Liver (tissue), 9 donors: ENCODE results near the gene MCTP2. TPM values are rescaled to one million over a fixed set of nuclear protein-coding genes. Genes with fewer than 3 reads are reported as not detected.

Experiments used
- DNase-seq: peaks from one replicate; pipeline ENCODE4 v3.0.0-alpha.2; 2017; ENCODE audit warnings: low spot score
- H3K27ac ChIP-seq, 2 donors: one replicate each; pipeline ENCODE4 v1.7.0; 2013; ENCODE audit warnings: inconsistent platforms in 2 of 2, low read length in 2 of 2, control low read depth in 1 of 2, low read depth in 1 of 2, mild to moderate bottlenecking in 1 of 2
- H3K27me3 ChIP-seq, 4 donors: one replicate each; pipeline versions ENCODE4 v1.6.1 to v1.7.0; 2013; ENCODE audit warnings: low read length in 3 of 4, inconsistent platforms in 1 of 4, mild to moderate bottlenecking in 1 of 4, moderate library complexity in 1 of 4; ENCODE audit not compliant: control insufficient read depth in 4 of 4, insufficient read depth in 4 of 4
- H3K36me3 ChIP-seq, 4 donors: one replicate each; pipeline versions ENCODE4 v1.6.1 to v1.7.0; 2013; ENCODE audit warnings: low read length in 3 of 4, mild to moderate bottlenecking in 3 of 4, low read depth in 1 of 4, moderate library complexity in 1 of 4; ENCODE audit not compliant: control insufficient read depth in 4 of 4, insufficient read depth in 3 of 4
- H3K4me1 ChIP-seq, 4 donors: one replicate each; pipeline versions ENCODE4 v1.6.1 to v1.7.0; 2013; ENCODE audit warnings: low read length in 3 of 4, mild to moderate bottlenecking in 3 of 4, moderate library complexity in 1 of 4; ENCODE audit not compliant: control insufficient read depth in 4 of 4, insufficient read depth in 4 of 4
- H3K4me3 ChIP-seq, 3 donors: one replicate each; pipeline versions ENCODE4 v1.6.1 to v1.7.0; 2013; ENCODE audit warnings: low read length in 3 of 3, control low read depth in 1 of 3, low read depth in 1 of 3, mild to moderate bottlenecking in 1 of 3
- H3K9ac ChIP-seq, 2 donors: one replicate each; pipeline ENCODE4 v1.7.0; 2013; ENCODE audit warnings: low read length in 2 of 2, mild to moderate bottlenecking in 2 of 2, moderate library complexity in 2 of 2, control low read depth in 1 of 2, low read depth in 1 of 2
- H3K9me3 ChIP-seq, 4 donors: one replicate each; pipeline versions ENCODE4 v1.6.1 to v1.7.0; 2013; ENCODE audit warnings: low read length in 3 of 4; ENCODE audit not compliant: control insufficient read depth in 4 of 4
- CTCF ChIP-seq: fragments of 150-350 bp; IDR thresholded peaks from 2 replicates; pipeline ENCODE4 v1.5.1; 2017; ENCODE audit warnings: improper control_type of control experiment, low read depth, low read length; ENCODE audit not compliant: missing input control
- EGR1 ChIP-seq, 2 donors: IDR thresholded peaks; 2 replicates each; pipeline ENCODE4 v1.6.1; 2016 to 2018; ENCODE audit warnings: antibody characterized with exemption in 2 of 2, low read depth in 2 of 2
- FOXA1 ChIP-seq: IDR thresholded peaks from 2 replicates; pipeline ENCODE4 v1.6.1; 2016; ENCODE audit warnings: antibody characterized with exemption
- GABPA ChIP-seq, 2 donors: IDR thresholded peaks in 1 of 2; conservative IDR thresholded peaks in 1 of 2; 2 replicates each; pipeline ENCODE4 v1.6.1; 2016; ENCODE audit warnings: antibody characterized with exemption in 2 of 2, mild to moderate bottlenecking in 1 of 2, moderate library complexity in 1 of 2
- HNF4A ChIP-seq, 2 donors: conservative IDR thresholded peaks; 2 replicates each; pipeline ENCODE4 v1.6.1; 2016; ENCODE audit warnings: antibody characterized with exemption in 2 of 2, mild to moderate bottlenecking in 2 of 2
- JUND ChIP-seq, 2 donors: IDR thresholded peaks; 2 replicates each; pipeline ENCODE4 v1.6.1; 2016; ENCODE audit warnings: antibody characterized with exemption in 2 of 2
- NR2F2 ChIP-seq: IDR thresholded peaks from 2 replicates; pipeline ENCODE4 v1.6.1; 2016; ENCODE audit warnings: antibody characterized with exemption
- RAD21 ChIP-seq, 2 donors: IDR thresholded peaks; 2 replicates each; pipeline ENCODE4 v1.6.1; 2016; ENCODE audit warnings: antibody characterized with exemption in 2 of 2, mild to moderate bottlenecking in 2 of 2
- RXRA ChIP-seq, 2 donors: IDR thresholded peaks; 2 replicates each; pipeline ENCODE4 v1.6.1; 2017 to 2018; ENCODE audit warnings: antibody characterized with exemption in 2 of 2, mild to moderate bottlenecking in 1 of 2
- YY1 ChIP-seq: IDR thresholded peaks from 2 replicates; pipeline ENCODE4 v1.6.1; 2016; ENCODE audit warnings: antibody characterized with exemption, mild to moderate bottlenecking
- ZBTB33 ChIP-seq: IDR thresholded peaks from 2 replicates; pipeline ENCODE4 v1.6.1; 2016; ENCODE audit warnings: antibody characterized with exemption
- WGBS: extraction: QIAGEN DNeasy Blood & Tissue Kit; methylation state at CpG from one replicate; pipeline ENCODE4 v1.1.7; 2013; 5-methylcytosine and 5-hydroxymethylcytosine counted together
- polyA plus RNA-seq, 2 donors: library from polyadenylated mRNA; stranded (reverse) in 1 of 2; unstranded in 1 of 2; fragments of 200-250 nt in 1 of 2; fragments of >200 nt in 1 of 2; fragmentation: Nextera tagmentation in 1 of 2; extraction: Ambion mirVana in 1 of 2; gene quantifications; one replicate each; pipeline versions ENCODE4 v1.2.1 to v1.2.3, GENCODE V29; 2013 to 2015
- total RNA-seq, 2 donors: library from RNA; depleted of rRNA; stranded (reverse); fragments of >200 nt; gene quantifications; one replicate each; pipeline ENCODE4 v1.2.3, GENCODE V29; 2014
- TF ChIP-seq, protein P1 (sequence below): IDR thresholded peaks from 2 replicates; pipeline ENCODE4 v1.6.1; 2016; ENCODE audit warnings: antibody characterized with exemption
- TF ChIP-seq, protein P2 (sequence below): IDR thresholded peaks from 2 replicates; pipeline ENCODE4 v1.6.1; 2016; ENCODE audit warnings: antibody characterized with exemption, mild to moderate bottlenecking
- donor health status: healthy.
- donor health status: healthy.
- donor health status: healthy.
- donor health status: healthy.
- donor health status: healthy.

MCTP2 gene
- total and polyA plus RNA-seq, 4 donors: 0.43 to 9.9 (median 3.5) TPM

DNA sequence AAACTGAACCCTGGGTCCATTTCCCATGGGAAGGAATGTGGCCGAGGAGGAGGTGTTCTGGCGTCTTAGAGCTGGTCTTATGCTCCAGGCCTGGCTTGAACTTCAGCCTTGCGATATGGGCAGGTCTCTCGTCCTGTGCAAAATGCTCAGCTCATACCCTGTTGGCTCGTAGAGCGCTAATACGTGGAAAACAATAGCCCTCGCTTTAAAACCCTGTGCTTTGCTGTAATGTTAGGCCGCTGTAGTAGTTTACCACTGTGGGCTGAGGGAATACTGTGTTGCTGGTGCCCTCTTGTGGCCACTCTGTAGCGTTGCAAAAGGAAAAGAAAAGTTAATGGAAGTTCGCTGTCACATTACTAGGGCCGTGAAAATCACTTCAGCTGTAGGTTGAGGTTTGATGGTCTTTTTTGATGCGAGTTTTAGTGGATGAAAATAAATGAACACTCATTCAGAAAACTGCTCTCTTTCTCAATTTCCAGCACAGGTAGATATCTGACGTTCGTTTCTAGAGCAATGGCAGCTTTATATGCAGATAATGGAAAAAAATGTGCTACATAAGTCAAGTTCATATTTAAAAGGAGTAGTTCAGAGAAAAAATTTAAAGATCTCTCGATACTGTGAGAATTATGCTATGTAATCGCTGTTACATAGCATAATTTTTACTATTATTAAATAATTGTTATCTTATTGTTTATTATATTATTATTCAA lies 92.9 kb downstream of the MCTP2 start:
- peak; percentile 62 for DNase-seq
- TF ChIP-seq RAD21 (IDR thresholded peaks at IDR 0.05): peak; percentile 95 to 97
- TF ChIP-seq HNF4A (conservative IDR thresholded peaks at IDR 0.05): no peak
- TF ChIP-seq NR2F2: no peak
- TF ChIP-seq CTCF: peak; percentile 95
- no peak overlapping the region for H3K4me3 ChIP-seq
- no peak overlapping the region for H3K9ac ChIP-seq
- no peaks in the 10 kb centered on the region for H3K27me3 ChIP-seq
- H3K9me3 ChIP-seq: no peaks in the 10 kb centered on the region
- WGBS: 26% methylated on average over 17 of the region's 17 CpGs
- no peaks in the 10 kb centered on the region for H3K4me1 ChIP-seq
- H3K36me3 ChIP-seq: no peaks in the 10 kb centered on the region
- H3K27ac ChIP-seq: no peak overlapping the region

DNA sequence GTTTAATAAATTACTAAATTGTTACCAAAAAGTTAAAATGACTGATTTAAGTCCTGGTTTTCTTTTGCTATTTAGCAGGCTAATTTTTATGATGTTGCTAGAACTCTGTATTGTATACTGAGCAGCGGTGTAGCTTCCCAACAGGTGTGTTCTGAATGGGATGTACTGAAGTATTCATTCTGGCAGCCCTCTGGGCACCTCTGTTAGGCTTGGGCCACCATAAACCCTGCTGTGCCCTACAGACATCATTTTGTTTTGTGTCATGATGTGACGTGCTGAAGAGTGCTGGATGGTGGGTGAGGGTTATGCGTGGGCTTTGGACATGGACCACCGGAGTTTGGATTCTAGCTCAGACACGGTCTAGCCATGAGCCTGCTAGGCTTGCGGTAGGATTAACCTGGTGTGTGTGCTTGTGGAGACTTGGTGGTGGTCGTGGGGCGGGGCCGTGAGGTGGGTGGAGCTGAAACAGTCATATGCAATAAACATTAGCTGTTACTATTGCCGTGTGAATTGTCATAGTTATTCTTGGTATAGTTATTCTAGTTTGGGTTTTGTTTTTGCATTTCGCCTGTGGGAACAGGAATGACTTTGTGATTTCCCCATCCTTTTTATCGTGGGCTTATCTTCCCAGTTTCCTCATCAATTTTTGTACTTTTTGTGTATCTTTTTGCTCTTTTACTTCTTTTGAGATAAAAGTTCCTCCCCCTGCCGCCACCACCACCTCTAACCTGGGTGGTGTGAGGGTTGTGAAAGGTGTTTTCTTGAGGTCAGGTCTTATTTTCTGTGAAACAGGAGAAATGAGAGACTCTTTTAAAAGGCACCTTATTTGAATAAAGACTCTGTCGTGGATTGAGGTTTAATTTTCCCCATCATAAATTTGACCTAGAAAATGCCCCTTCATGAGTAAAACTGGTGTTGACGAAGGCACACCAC lies 93.7 kb downstream of the MCTP2 start:
- Histone ChIP-seq H3K9me3 (no peaks in the 10 kb centered on the region), H3K36me3 (no peaks in the 10 kb centered on the region), H3K9ac (no peak overlapping the region), H3K27ac (no peak overlapping the region), H3K27me3 (no peaks in the 10 kb centered on the region), H3K4me3 (no peak overlapping the region), H3K4me1 (no peaks in the 10 kb centered on the region)
- DNase-seq: no peak
- TF ChIP-seq GABPA (IDR thresholded peaks at IDR 0.05 in 1 of 2, conservative IDR thresholded peaks at IDR 0.05 in 1 of 2) (no peak), NR2F2 (no peak), JUND (IDR thresholded peaks at IDR 0.05) (no peak), ZBTB33 (no peak), EGR1 (IDR thresholded peaks at IDR 0.05; ENCODE audit: low read depth in 2 of 2) (no peak), RXRA (IDR thresholded peaks at IDR 0.05) (no peak)
- TF ChIP-seq, protein P1, sequence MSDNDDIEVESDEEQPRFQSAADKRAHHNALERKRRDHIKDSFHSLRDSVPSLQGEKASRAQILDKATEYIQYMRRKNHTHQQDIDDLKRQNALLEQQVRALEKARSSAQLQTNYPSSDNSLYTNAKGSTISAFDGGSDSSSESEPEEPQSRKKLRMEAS: no peak
- 77% methylated on average over 15 of the region's 15 CpGs for WGBS

DNA sequence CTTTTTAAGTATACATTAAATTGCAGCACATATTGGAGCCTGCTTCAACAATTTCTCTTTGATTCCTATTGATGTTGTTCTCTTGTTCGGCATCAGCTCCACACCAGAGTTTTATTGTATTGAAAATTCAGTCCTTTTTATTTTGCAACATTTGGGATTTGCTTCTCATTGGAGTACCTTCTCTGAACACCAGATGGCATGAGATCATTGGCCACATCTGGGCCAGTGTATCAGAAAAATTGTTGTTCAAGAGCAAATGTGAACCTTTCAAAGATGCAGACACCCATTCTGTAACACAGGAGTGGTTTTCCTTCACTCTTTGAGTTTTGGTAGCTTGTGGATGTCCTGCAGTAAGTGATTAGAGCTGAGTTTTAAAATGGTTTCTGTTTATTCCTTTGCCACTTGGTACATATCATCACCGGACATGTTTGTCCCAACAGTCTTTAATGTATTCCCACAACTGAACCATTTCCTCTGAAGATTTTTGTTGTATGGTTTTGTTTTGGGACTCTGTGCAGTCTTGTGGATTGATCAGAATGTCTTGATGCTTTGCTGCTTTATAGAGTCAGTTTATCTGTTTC lies 96.1 kb downstream of the MCTP2 start:
- Histone ChIP-seq H3K9ac (no peak overlapping the region), H3K4me3 (no peak overlapping the region), H3K27ac (no peak overlapping the region), H3K27me3 (no peaks in the 10 kb centered on the region), H3K9me3 (no peaks in the 10 kb centered on the region), H3K36me3 (no peaks in the 10 kb centered on the region), H3K4me1 (no peaks in the 10 kb centered on the region)
- no peak for DNase-seq
- WGBS: 69% methylated on average over 2 of the region's 2 CpGs
- TF ChIP-seq, protein P2, sequence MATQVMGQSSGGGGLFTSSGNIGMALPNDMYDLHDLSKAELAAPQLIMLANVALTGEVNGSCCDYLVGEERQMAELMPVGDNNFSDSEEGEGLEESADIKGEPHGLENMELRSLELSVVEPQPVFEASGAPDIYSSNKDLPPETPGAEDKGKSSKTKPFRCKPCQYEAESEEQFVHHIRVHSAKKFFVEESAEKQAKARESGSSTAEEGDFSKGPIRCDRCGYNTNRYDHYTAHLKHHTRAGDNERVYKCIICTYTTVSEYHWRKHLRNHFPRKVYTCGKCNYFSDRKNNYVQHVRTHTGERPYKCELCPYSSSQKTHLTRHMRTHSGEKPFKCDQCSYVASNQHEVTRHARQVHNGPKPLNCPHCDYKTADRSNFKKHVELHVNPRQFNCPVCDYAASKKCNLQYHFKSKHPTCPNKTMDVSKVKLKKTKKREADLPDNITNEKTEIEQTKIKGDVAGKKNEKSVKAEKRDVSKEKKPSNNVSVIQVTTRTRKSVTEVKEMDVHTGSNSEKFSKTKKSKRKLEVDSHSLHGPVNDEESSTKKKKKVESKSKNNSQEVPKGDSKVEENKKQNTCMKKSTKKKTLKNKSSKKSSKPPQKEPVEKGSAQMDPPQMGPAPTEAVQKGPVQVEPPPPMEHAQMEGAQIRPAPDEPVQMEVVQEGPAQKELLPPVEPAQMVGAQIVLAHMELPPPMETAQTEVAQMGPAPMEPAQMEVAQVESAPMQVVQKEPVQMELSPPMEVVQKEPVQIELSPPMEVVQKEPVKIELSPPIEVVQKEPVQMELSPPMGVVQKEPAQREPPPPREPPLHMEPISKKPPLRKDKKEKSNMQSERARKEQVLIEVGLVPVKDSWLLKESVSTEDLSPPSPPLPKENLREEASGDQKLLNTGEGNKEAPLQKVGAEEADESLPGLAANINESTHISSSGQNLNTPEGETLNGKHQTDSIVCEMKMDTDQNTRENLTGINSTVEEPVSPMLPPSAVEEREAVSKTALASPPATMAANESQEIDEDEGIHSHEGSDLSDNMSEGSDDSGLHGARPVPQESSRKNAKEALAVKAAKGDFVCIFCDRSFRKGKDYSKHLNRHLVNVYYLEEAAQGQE: no peak
- TF ChIP-seq JUND (IDR thresholded peaks at IDR 0.05): no peak
- TF ChIP-seq NR2F2: no peak
- no peak for TF ChIP-seq YY1
- peak; percentile 80 to 82 for TF ChIP-seq RAD21 (IDR thresholded peaks at IDR 0.05)
- TF ChIP-seq HNF4A (conservative IDR thresholded peaks at IDR 0.05): no peak
- TF ChIP-seq CTCF: peak; percentile 71
- TF ChIP-seq, protein P1: no peak
- TF ChIP-seq FOXA1: no peak
